GM12878 (cell line): ENCODE measurements around the gene UBA6. TPM values are rescaled to one million over a fixed set of nuclear protein-coding genes. Genes with fewer than 3 reads are reported as not detected.
A peak's percentile ranks its signal among the peaks of the same experiment; 100 is the strongest.

Source experiments
- CEBPB ChIP-seq, 2 experiments: fragments of 150-350 bp in 1 of 2; IDR thresholded peaks; 2 replicates each; pipeline ENCODE4 v1.6.1; 2012 to 2014; ENCODE audit warnings: low read depth in 2 of 2, low read length in 2 of 2, borderline replicate concordance in 1 of 2, inconsistent platforms in 1 of 2
- FOXM1 ChIP-seq: IDR thresholded peaks from 2 replicates; pipeline ENCODE4 v1.6.1; 2012; ENCODE audit warnings: low read depth, mild to moderate bottlenecking, inconsistent platforms, low read length, moderate library complexity
- HDGF ChIP-seq: fragments of 450-650 bp; IDR thresholded peaks from 2 replicates; pipeline ENCODE4 v1.6.1; 2016; ENCODE audit warnings: antibody characterized with exemption
- IRF3 ChIP-seq: fragments of 450-650 bp; IDR thresholded peaks from 2 replicates; pipeline ENCODE4 v1.6.1; 2014; ENCODE audit warnings: mild to moderate bottlenecking
- IRF4 ChIP-seq: IDR thresholded peaks from 2 replicates; pipeline ENCODE4 v1.6.1; 2011; ENCODE audit warnings: low read depth, low read length
- JUNB ChIP-seq: IDR thresholded peaks from 2 replicates; pipeline ENCODE4 v1.6.1; 2016; ENCODE audit warnings: antibody characterized with exemption, mild to moderate bottlenecking
- KAT2A ChIP-seq: conservative IDR thresholded peaks from 2 replicates; pipeline ENCODE4 v1.6.1; 2011; ENCODE audit warnings: low read depth, low read length; ENCODE audit not compliant: control insufficient read depth
- KDM1A ChIP-seq: fragments of 200-600 bp; sonication (generic); IDR thresholded peaks from 2 replicates; pipeline ENCODE4 v1.6.1; 2016; ENCODE audit warnings: borderline replicate concordance
- KLF5 ChIP-seq: fragments of 450-650 bp; IDR thresholded peaks from 2 replicates; pipeline ENCODE4 v1.6.1; 2014; ENCODE audit warnings: mild to moderate bottlenecking; ENCODE audit not compliant: partially characterized antibody
- LARP7 ChIP-seq: fragments of 450-650 bp; IDR thresholded peaks from 2 replicates; pipeline ENCODE4 v1.6.1; 2017; ENCODE audit warnings: mild to moderate bottlenecking
- MTA2 ChIP-seq: fragments of 450-650 bp; IDR thresholded peaks from 2 replicates; pipeline ENCODE4 v1.6.1; 2016; ENCODE audit warnings: low read depth, mild to moderate bottlenecking, moderate library complexity
- PRDM15 ChIP-seq: fragments of 450-650 bp; formaldehyde crosslinking; IDR thresholded peaks from 2 replicates; pipeline ENCODE4 v1.4.0; 2020; ENCODE audit warnings: mild to moderate bottlenecking, moderate library complexity
- RAD21 ChIP-seq: IDR thresholded peaks from 2 replicates; pipeline ENCODE4 v1.6.1; 2011; ENCODE audit warnings: mild to moderate bottlenecking, low read depth, low read length, moderate library complexity; ENCODE audit not compliant: insufficient read depth
- SIN3A ChIP-seq: IDR thresholded peaks from 2 replicates; pipeline ENCODE4 v1.6.1; 2012; ENCODE audit warnings: low read depth, low read length, improper control_type of control experiment
- SKIL ChIP-seq: fragments of 450-650 bp; IDR thresholded peaks from 2 replicates; pipeline ENCODE4 v1.6.1; 2017; ENCODE audit warnings: mild to moderate bottlenecking, low read depth, inconsistent platforms; ENCODE audit not compliant: poor library complexity, severe bottlenecking
- SREBF1 ChIP-seq: IDR thresholded peaks from 2 replicates; pipeline ENCODE4 v1.6.1; 2012; ENCODE audit warnings: mild to moderate bottlenecking, low read length
- SREBF2 ChIP-seq: IDR thresholded peaks from 2 replicates; pipeline ENCODE4 v1.6.1; 2012; ENCODE audit warnings: mild to moderate bottlenecking, low read length
- YBX1 ChIP-seq: fragments of 450-650 bp; IDR thresholded peaks from 2 replicates; pipeline ENCODE4 v1.6.1; 2016; ENCODE audit warnings: antibody characterized with exemption
- YY1 ChIP-seq: IDR thresholded peaks from 2 replicates; pipeline ENCODE4 v1.6.1; 2011; ENCODE audit warnings: low read depth, mild to moderate bottlenecking, low read length
- ZBTB11 ChIP-seq: fragments of 450-650 bp; formaldehyde crosslinking; IDR thresholded peaks from 2 replicates; pipeline ENCODE4 v1.5.0; 2022; ENCODE audit warnings: mild to moderate bottlenecking, missing genetic modification characterization
- ZNF622 ChIP-seq: fragments of 450-650 bp; IDR thresholded peaks from 2 replicates; pipeline ENCODE4 v1.6.1; 2017; ENCODE audit warnings: mild to moderate bottlenecking, inconsistent platforms
- ZSCAN29 ChIP-seq: fragments of 450-650 bp; IDR thresholded peaks from 2 replicates; pipeline ENCODE4 v1.6.1; 2017; ENCODE audit warnings: mild to moderate bottlenecking, moderate library complexity
- polyA plus RNA-seq, 11 experiments: library from polyadenylated mRNA; depleted of rRNA in 4 of 11; unstranded in 6 of 11; stranded (reverse) in 5 of 11; fragments of >200 nt; fragmentation: Nextera tagmentation in 4 of 11; fragmentation: Illumina TruSeq in 1 of 11; extraction: Ambion mirVana in 4 of 11; extraction: Trizol in 1 of 11; gene quantifications; 1 replicate in 1 of 11; 2 replicates in 10 of 11; pipeline versions ENCODE4 v1.2.1 to v1.2.3, GENCODE V29; 2011 to 2016; ENCODE audit warnings: inconsistent platforms in 2 of 11, missing spikeins in 2 of 11, low read depth in 1 of 11
- total RNA-seq, 4 experiments: library from RNA; depleted of rRNA in 3 of 4; stranded (reverse); fragments of >200 nt in 3 of 4; fragmentation: Illumina TruSeq in 1 of 4; extraction: Trizol in 1 of 4; gene quantifications; 2 replicates each; pipeline versions ENCODE4 v1.2.1 to v1.2.3, GENCODE V29; 2013 to 2021

UBA6 gene
- total and polyA plus RNA-seq, 10 of the 15 experiments (the other 5 are each of a cell fraction or from before 2014, with no cell fraction given): 7.9 to 70.6 (median 34.7) TPM

- TF ChIP-seq ZBTB11 (no peak), LARP7 (no peak), SIN3A (no peak), KLF5 (no peak), SKIL (peak; percentile 74), JUNB (0 out of 2 replicates have a peak, but pooled peaks have one; percentile 10), FOXM1 (peak; percentile 47; the same call in 1 of the 2 replicates), KDM1A (no peak), PRDM15 (CRISPR knock-in tag) (no peak), IRF3 (no peak), YBX1 (no peak), ZSCAN29 (no peak), SREBF1 (no peak), IRF4 (no peak), ZNF622 (no peak), CEBPB (IDR thresholded peaks at IDR 0.05; ENCODE audit: borderline replicate concordance in 1 of 2, low read depth in 2 of 2, low read length in 2 of 2) (no peak), YY1 (no peak), HDGF (no peak), MTA2 (peak; percentile 27; the same call in 1 of the 2 replicates), KAT2A (no peak), SREBF2 (no peak), RAD21 (no peak)
Measured at GRCh38 chr4:67575232-67576058, 125.5 kb downstream of the UBA6 start (continued).
